ENCODE data around the gene TLNRD1. TPM values are rescaled to one million over a fixed set of nuclear protein-coding genes. Genes with fewer than 3 reads are reported as not detected.

TLNRD1 gene
- total RNA-seq, 1 experiment from 2014 or later: 19.3 TPM

DNA sequence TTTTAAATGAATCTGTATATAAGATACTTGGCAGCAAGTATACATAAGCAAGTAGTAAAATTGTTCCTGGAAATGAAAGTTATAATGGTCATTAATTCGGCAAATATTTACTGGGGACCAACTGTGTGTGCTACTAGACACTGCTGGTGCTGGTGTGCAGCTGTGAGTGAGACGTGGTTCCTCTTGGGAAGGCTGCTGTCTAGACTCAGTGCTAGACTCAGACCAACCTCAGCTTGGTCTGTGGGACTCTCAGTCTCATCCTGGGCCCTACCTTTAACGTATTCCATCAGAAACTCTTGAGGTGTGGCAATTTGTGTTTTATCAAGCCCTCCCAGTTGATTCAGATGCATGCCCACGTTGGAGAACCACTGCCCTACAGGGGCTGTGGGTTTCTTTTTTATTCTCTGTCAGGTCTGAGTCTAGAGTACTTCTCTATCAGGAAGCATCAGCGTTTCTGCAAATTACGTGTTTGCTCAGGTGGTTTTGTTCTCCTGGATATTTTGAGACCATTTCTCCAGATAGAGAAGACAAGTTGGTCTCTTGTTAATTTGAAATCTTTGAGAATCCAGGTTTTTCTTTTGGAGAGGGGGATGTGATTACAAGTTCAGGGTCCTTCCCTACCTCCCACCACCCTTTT is 6.8 kb downstream of the TLNRD1 start:
- Histone ChIP-seq H3K4ac (ENCODE audit: low read depth, low read length) (no peak overlapping the region), H3K4me1 (ENCODE audit: insufficient read depth, low read length) (no peaks in the 10 kb centered on the region), H3K23me2 (ENCODE audit: insufficient read length, low read depth, low read length, poor library complexity, severe bottlenecking) (no peaks in the 10 kb centered on the region), H3K18ac (ENCODE audit: insufficient read length, low read depth, low read length) (no peak overlapping the region), H3K23ac (ENCODE audit: insufficient read length, low read depth, low read length) (no peak overlapping the region), H3K14ac (ENCODE audit: insufficient read depth, low read length) (no peak overlapping the region), H3K79me2 (ENCODE audit: insufficient read depth, low read length) (peaks cover 2% of the 10 kb centered on the region; the same call in 1 of the 2 replicates), H3K27me3 (ENCODE audit: insufficient read depth, low read length) (no peaks in the 10 kb centered on the region), H3K27ac (ENCODE audit: insufficient read length, low read depth, low read length) (no peak overlapping the region), H2BK12ac (ENCODE audit: insufficient read length, low read depth, low read length) (no peak overlapping the region), H4K91ac (ENCODE audit: insufficient read length, low read depth, low read length) (no peak overlapping the region), H4K5ac (ENCODE audit: insufficient read length, low read depth, low read length) (no peak overlapping the region), H3K9me3 (ENCODE audit: control insufficient read depth, low read depth, low read length) (no peaks in the 10 kb centered on the region), H2BK15ac (ENCODE audit: low read depth, low read length) (no peak overlapping the region), H3T11ph (ENCODE audit: low read length) (no peak overlapping the region), H2BK5ac (ENCODE audit: insufficient read length, low read length) (no peak overlapping the region), H3K56ac (ENCODE audit: insufficient read length, low read depth, low read length) (no peak overlapping the region), H4K8ac (replicated peaks; ENCODE audit: insufficient read length, low read depth, low read length) (no peak overlapping the region), H4K20me1 (ENCODE audit: control insufficient read depth, insufficient read depth, insufficient read length) (peaks cover 3% of the 10 kb centered on the region), H3K4me2 (ENCODE audit: insufficient read depth, insufficient read length, low read length) (no peak overlapping the region), H3K79me1 (ENCODE audit: insufficient read depth, low read depth, low read length, poor library complexity, severe bottlenecking) (no peaks in the 10 kb centered on the region), H2AFZ (ENCODE audit: low read length) (no peak overlapping the region), H2BK20ac (ENCODE audit: low read depth, low read length, poor library complexity, severe bottlenecking) (no peak overlapping the region), H2AK5ac (ENCODE audit: insufficient read length, low read length) (no peak overlapping the region), H2BK120ac (ENCODE audit: low read depth, low read length, poor library complexity, severe bottlenecking) (no peak overlapping the region), H3K9ac (ENCODE audit: extremely low read depth, insufficient read length, low read length) (no peak overlapping the region)
- no peak for DNase-seq
- no peaks in the 10 kb centered on the region for H3K27me3 Mint-ChIP-seq (ENCODE audit: low read depth)
- WGBS (ENCODE audit: extremely low coverage, insufficient read length, low lambda C conversion rate): no CpG with 5 or more reads among the region's 6 CpGs
- H3K4me1 Mint-ChIP-seq: peaks cover 0 to 5% of the 10 kb centered on the region in 2 experiments; a peak in 2 of 4 replicates
- H3K4me3 Mint-ChIP-seq: no peak overlapping the region
- no peaks in the 10 kb centered on the region for H3K9me3 Mint-ChIP-seq
- H3K36me3 Mint-ChIP-seq (ENCODE audit: insufficient read depth in 1 of 3, low read depth in 3 of 3): peaks cover 3 to 8% (median 6%) of the 10 kb centered on the region in 3 experiments; a peak in 3 of 7 replicates
- no peak overlapping the region; a peak in 1 of 7 replicates for H3K27ac Mint-ChIP-seq
- TF ChIP-seq, protein P1, sequence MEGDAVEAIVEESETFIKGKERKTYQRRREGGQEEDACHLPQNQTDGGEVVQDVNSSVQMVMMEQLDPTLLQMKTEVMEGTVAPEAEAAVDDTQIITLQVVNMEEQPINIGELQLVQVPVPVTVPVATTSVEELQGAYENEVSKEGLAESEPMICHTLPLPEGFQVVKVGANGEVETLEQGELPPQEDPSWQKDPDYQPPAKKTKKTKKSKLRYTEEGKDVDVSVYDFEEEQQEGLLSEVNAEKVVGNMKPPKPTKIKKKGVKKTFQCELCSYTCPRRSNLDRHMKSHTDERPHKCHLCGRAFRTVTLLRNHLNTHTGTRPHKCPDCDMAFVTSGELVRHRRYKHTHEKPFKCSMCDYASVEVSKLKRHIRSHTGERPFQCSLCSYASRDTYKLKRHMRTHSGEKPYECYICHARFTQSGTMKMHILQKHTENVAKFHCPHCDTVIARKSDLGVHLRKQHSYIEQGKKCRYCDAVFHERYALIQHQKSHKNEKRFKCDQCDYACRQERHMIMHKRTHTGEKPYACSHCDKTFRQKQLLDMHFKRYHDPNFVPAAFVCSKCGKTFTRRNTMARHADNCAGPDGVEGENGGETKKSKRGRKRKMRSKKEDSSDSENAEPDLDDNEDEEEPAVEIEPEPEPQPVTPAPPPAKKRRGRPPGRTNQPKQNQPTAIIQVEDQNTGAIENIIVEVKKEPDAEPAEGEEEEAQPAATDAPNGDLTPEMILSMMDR (conservative IDR thresholded peaks at IDR 0.05): no peak
